ENCODE measurements around the gene XRN2. TPM values are rescaled to one million over a fixed set of nuclear protein-coding genes. Genes with fewer than 3 reads are reported as not detected.
A peak's percentile ranks its signal among the peaks of the same experiment; 100 is the strongest.

The XRN2 gene
- total RNA-seq, 1 donor from 2014 or later: 71.1 TPM

- no peak for DNase-seq (ENCODE audit: low read depth in 2 of 2)
These were observed 12.1 kb upstream of the XRN2 start for GRCh38 chr20:21291026-21291425.

- no peak for DNase-seq (ENCODE audit: low read depth in 2 of 2)
These were observed 8.4 kb upstream of the XRN2 start for GRCh38 chr20:21294755-21295154.

GRCh38 chr20:21301940-21302663 is 1.0 kb upstream of the XRN2 start:
- DNase-seq (ENCODE audit: low read depth in 2 of 2): no peak

- DNase-seq (ENCODE audit: low read depth in 2 of 2): no peak
These were observed 469 bp upstream of the XRN2 start for GRCh38 chr20:21302664-21303060.

DNA sequence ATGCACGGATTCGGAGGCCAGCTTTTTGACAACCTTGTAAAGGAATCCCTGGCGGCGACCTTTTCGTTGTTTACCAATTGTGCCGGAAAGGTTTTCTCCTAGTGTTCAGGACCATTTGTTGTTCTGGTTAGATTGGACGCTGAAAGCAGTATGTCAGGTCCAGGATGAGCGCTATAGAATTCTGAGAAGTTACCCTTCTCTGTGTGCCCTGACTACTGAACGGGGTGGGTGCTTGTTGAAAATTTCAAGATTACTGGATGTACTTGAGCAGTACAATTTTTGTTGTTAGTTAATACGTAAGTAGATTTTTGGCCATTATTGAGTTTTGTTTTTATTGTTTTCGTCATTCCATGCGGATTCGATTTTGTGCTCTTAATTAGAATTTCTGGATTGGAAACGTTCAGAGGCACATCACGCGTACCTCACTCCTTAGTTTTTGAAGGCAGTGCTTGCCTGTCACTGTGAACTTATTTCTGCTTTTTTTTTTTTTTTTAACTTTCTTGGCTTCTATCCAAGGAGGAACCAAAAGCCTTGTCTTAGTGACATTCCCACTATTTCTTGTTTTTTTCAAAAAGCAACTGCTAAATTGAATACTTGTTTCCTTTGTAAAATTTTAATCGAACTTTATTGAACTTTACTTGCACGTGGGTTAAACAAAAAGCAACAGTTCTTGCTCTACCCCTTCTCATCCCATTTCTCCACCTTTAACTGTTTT is 898 bp downstream of the XRN2 start:
- DNase-seq (ENCODE audit: low read depth in 2 of 2): no peak

- no peak for DNase-seq (ENCODE audit: low read depth in 2 of 2)
These were observed 5.2 kb downstream of the XRN2 start for GRCh38 chr20:21308340-21308739.

- no peak for DNase-seq (ENCODE audit: low read depth in 2 of 2)
These were observed 6.7 kb downstream of the XRN2 start for GRCh38 chr20:21309678-21310467.

DNA sequence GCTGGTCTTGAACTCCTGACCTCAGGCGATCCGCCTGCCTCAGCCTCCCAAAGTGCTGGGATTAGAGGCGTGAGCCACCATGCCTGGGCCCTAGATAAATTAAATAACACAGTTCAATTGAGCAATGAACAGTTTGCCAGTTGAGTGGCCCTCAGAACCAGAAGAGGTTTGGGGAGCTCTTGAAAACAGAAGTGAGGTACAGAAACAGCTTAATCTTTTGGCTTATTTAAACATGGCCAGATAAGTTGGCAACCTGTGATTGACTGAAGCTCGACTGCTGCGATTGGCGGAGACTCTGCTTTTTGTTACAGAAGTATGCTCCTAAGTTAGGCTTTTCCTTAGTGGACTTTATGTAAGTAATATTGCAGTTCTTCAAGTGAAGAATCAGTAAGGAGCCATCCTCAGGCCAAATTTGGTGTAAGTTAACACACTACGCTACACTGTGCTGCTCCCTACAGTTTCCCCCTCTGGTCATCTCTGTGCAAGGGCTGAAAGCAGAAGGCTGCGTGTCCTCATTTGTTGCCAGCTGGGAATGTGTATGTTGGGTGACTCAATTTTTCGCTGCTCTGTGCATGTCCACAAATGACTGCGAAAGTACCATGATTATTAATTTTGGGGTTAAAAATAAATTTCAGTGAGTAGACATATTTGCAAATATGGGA is 9.8 kb downstream of the XRN2 start:
- DNase-seq (ENCODE audit: low read depth in 2 of 2): no peak

DNA sequence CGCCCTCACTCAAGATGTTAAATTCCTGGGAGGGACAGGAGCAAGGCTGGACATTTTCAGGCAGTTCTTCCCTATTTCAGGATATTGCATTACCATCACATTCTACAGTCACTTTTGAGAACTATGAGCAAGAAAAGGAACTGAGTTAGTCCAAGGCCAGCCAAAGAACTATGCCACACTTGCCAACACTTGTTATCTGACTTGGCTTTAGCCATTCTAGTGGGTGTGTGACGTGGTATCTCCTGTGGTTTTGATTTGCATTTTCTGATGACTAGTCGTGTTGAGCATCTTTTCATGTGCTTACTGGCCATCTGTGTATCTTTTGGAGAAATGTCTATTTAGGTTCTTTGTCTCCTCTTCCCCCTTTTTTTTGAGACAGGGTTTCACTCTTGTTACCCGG is 12.0 kb downstream of the XRN2 start:
- DNase-seq (ENCODE audit: low read depth in 2 of 2): no peak

DNA sequence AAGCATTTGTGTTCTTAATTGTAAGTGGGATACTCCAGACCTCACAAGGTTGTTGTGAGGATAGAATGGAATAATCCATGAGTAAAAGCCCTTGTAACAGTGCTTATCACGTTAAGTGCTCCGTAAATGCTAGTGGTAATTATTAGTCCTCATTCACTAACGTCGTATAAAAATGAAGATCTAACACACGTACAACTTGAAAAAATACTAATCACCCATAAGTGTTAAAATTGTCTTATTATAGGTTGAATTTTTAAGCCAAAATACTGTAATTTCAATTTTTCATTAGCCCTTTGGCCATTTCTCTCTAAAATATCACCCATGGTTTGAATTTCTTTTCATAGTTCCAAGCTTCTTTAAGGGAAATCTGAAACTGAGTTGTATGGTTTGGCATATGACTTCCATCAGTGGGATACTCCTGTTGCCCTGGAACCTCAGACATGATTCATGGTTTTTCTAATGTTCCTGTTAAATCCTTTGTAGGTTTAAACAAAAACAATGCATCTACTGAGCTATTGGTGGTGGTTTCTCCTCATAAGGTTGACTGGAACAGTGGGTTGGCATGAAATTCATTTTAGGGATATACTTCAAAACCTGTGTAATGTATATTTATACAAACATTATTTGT is 19.1 kb downstream of the XRN2 start:
- no peak for DNase-seq (ENCODE audit: low read depth in 2 of 2)

DNA sequence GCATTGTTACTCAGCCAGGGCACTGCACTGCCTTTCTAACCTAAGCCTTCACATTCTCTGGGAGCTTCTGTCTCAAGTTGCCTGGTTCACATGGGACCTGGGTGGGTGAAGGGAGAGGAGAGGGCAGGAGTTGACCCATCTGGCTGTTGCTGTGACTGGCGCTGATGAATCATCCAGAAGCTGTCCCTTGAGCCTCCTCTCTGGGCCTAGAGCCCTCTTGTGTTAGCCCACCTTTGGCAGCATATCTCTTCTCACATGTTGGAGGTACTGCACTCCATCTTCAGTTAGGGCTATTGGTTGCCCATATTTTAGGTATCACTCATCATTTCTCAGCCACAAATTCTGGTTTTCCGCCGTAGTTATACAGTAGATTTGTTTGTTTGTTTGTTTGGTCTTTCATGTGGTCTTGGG is 19.8 kb downstream of the XRN2 start:
- peak in 1 of 2 donors; percentile 47 for DNase-seq (ENCODE audit: low read depth in 2 of 2)

- DNase-seq (ENCODE audit: low read depth in 2 of 2): peak; percentile 81 to 92
These were observed 20.5 kb downstream of the XRN2 start for GRCh38 chr20:21323640-21324039.

DNA sequence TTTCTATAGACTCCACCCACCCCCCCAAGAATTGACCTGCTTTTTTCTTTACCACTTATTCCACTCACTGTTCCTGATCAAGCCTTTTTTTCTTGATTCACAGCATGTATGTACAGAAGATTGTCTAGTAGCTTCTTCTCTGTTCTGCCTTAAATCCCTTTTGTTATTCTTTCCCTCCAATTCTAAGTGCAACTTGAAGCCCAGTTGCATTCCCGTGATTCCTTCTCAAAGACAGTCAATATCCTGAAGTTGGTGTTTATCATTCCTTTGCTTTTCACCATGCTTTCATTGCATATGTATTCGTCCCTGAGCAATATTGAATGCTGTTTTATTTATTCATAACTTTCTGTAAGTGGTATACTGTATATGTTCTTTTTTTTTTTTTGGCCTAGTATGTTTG is 21.0 kb downstream of the XRN2 start:
- DNase-seq (ENCODE audit: low read depth in 2 of 2): no peak

- DNase-seq (ENCODE audit: low read depth in 2 of 2): peak in 1 of 2 donors; percentile 51
These were observed 22.2 kb downstream of the XRN2 start for GRCh38 chr20:21325296-21325695.

- no peak for DNase-seq (ENCODE audit: low read depth in 2 of 2)
These were observed 23.6 kb downstream of the XRN2 start for GRCh38 chr20:21326700-21327099.

DNA sequence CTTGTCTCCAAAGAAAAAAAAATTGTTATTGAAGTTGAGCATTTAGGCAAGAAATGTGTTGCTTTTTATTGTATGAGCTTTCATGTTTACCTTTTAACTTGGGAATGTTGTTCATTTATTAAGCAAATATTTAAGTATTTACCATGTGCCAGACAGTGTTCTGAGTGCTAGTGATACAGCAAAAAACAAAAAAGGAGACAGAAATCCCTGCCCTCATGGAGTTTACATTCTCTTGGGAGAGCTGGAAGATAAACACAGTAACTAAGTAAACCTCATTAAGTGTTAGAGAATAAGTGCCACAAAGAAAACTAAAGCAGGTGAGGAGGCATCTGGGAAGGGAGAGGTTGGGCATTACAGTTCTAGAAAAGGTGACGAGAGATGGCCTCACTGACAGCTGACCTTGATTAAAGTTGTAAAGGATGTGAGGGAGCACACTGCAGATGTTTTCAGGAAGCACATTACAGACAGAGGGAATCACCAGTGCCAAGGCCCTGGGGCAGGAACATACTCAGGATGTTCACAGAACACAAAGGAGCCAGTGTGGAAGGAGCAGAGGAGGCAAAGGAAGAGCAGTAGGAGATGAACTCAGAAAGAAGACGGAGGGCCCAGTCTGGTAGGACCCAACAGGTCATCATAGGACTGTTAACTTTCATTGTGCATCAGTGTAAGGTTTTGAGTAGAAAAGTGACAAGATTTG is 33.5 kb downstream of the XRN2 start:
- DNase-seq (ENCODE audit: low read depth in 2 of 2): no peak

- peak; percentile 30 to 60 for DNase-seq (ENCODE audit: low read depth in 2 of 2)
These were observed 35.2 kb downstream of the XRN2 start for GRCh38 chr20:21338291-21338690.

DNA sequence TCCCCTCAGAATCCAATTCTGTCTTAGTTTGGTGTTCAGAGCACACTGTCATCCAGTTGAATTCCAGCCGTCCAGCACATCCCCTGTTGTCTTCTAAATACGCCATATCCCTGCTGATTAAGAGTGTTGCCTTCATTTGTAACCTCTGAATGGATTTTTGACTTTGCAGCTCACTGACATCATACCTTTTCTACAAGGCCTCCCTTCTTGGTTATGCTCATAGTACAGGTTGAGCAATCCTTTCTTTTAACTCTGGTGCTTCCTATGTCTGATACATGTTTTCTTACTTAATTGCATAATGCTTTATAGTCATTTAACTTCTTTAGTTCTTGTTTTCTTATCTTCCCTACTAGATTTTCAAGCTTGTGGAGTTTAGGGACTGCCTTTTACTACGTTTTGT is 36.4 kb downstream of the XRN2 start:
- DNase-seq (ENCODE audit: low read depth in 2 of 2): no peak

GRCh38 chr20:21340991-21341697 is 38.0 kb downstream of the XRN2 start:
- DNase-seq (ENCODE audit: low read depth in 2 of 2): no peak

Measured in dermis microvascular lymphatic vessel endothelial cell (primary cell).